Measurements from ENCODE around the gene CPSF4L. TPM values are rescaled to one million over a fixed set of nuclear protein-coding genes. Genes with fewer than 3 reads are reported as not detected.

CPSF4L gene
- total and polyA plus RNA-seq, 4 donors, result 0.81 TPM; not detected in 3

DNA sequence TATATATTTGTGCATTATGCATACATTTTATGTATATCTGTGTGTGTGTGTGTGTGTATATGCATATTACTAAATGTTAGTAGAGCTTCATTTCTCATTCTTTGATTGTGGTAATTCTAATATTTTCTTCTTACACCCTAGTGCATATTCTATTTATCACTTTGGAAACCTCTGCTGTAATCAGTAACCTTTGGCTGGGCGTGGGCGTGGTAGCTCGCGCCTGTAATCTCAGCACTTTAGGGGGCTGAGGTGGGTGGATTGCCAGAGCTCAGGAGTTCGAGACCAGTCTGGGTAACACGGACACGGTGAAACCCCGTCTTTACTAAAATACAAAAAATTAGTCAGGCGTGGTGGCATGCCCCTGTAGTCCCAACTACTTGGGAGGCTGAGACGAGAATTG, 26.9 kb downstream of the CPSF4L start:
- Histone ChIP-seq H3K9me3 (ENCODE audit: control insufficient read depth, low read length) (no peaks in the 10 kb centered on the region), H3K4me1 (ENCODE audit: control insufficient read depth in 1 of 2, insufficient read depth in 2 of 2, low read length in 2 of 2) (peaks cover 2 to 4% of the 10 kb centered on the region in 2 donors), H3K36me3 (ENCODE audit: control insufficient read depth in 1 of 2, insufficient read depth in 2 of 2, low read length in 1 of 2) (peaks cover 0 to 3% of the 10 kb centered on the region in 2 donors), H3K27ac (ENCODE audit: low read depth in 1 of 2, low read length in 2 of 2) (no peak overlapping the region), H3K4me3 (ENCODE audit: low read length in 2 of 2) (no peak overlapping the region), H3K27me3 (ENCODE audit: control insufficient read depth in 1 of 2, insufficient read depth in 2 of 2, low read length in 1 of 2) (no peaks in the 10 kb centered on the region)
- DNase-seq, result no peak
- no peak for ATAC-seq (ENCODE audit: low FRiP score)
- intact Hi-C loops (cut with DNase I), result loop anchor here (5.0 to 10.0 kb wide), 2 partner anchors 42 to 530 kb away; partner anchors contain the start of gene COG1 (in 1 of the 2)
- WGBS, 2 donors, result 92 to 93% methylated on average over 10 of the region's 10 CpGs

DNA sequence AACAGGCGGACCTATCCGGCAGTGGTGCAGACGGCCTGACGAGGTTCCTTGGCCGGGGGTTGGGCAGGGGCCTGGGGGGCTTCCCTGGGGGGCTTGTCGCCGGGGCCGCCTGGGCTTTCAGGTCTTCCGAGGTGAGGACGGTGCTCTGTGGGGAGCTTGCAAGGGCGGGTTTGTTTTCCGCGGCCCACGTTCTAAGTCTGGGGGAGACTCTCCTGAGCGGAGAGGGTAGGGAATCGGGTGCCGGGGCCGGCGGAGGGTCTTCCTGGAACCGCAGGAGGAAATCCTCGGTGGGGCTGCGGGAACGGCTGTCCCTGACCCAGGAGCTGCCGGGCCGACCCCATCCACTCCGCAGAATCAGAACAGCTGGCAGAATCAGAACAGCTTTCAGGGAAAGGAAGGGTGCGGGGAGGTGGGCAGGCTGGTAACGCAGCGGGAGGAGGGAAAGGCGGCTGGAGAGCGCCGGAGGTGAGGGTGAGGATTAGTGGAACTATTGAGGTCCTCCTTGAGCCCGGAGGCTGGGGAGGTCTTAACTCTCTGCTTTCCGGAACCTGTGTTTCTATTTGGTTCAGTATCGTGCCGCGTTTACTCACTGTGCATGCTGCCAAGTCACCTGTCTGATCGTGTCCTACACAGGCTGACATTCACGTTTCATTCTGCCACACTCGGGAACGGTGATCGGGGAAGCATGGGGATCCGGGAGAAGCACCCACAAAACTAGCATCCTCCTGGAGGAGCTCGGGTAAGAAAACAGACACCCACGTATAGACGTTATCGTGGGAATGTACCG, 28.9 kb downstream of the CPSF4L start:
- DNase-seq (peak; percentile 62 to 87), ATAC-seq (ENCODE audit: low FRiP score) (peak; percentile 74)
- Histone ChIP-seq H3K36me3 (ENCODE audit: control insufficient read depth in 1 of 2, insufficient read depth in 2 of 2, low read length in 1 of 2) (peaks cover 0 to 3% of the 10 kb centered on the region in 2 donors), H3K4me3 (ENCODE audit: low read length in 2 of 2) (peak overlapping the region; percentile 95 to 97), H3K9me3 (ENCODE audit: control insufficient read depth, low read length) (no peaks in the 10 kb centered on the region), H3K4me1 (ENCODE audit: control insufficient read depth in 1 of 2, insufficient read depth in 2 of 2, low read length in 2 of 2) (peaks cover under 1 to 8% of the 10 kb centered on the region in 2 donors), H3K27ac (ENCODE audit: low read depth in 1 of 2, low read length in 2 of 2) (peak overlapping the region in 1 of 2 donors; percentile 26), H3K27me3 (ENCODE audit: control insufficient read depth in 1 of 2, insufficient read depth in 2 of 2, low read length in 1 of 2) (no peaks in the 10 kb centered on the region)
- intact Hi-C loops (cut with DNase I), result loop anchor here (5.0 to 10.0 kb wide), 2 partner anchors 40 to 532 kb away; partner anchors contain the start of gene COG1 (in 1 of the 2)
- WGBS, 2 donors, result 0 to 1% methylated on average over 48 of the region's 48 CpGs

DNA sequence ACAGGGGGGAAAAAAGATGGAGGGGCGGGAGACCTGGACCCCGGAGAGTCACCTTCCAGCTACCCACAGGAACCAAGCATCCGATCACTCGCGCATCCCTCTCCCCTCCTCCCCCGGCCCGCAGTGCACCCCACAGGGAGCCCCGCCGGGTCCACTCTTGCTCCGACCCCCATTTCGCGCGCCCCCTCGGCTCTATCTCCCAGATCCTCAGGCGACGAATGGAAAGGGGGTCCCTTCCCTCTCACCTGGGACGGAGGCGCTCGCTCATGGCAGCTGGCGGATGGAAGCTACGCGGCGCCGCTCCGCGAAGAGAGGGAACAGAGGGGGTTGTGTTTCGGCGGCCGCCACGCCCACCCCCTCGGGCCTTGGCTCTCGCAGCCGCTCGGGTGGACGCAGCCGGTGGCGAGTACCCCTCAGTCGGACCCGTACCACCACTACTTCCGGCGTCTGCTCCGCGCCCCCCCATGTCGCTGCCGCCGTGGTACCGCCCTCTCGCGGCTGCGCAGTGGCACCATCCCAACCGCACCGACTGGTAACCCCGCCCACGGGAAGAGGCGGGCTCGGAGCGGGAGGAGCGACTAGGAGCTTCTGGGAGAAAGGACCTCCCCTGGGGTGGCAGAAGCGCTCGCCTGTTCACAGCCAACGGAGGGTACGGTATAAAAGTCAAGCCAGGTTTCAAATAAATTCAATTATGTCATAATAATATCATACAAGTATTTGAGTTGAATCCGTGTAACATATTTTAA, 29.7 kb downstream of the CPSF4L start:
- peaks cover 0 to 8% of the 10 kb centered on the region in 2 donors for H3K4me1 ChIP-seq (ENCODE audit: control insufficient read depth in 1 of 2, insufficient read depth in 2 of 2, low read length in 2 of 2)
- peak overlapping the region in 1 of 2 donors; percentile 49 for H3K27ac ChIP-seq (ENCODE audit: low read depth in 1 of 2, low read length in 2 of 2)

DNA sequence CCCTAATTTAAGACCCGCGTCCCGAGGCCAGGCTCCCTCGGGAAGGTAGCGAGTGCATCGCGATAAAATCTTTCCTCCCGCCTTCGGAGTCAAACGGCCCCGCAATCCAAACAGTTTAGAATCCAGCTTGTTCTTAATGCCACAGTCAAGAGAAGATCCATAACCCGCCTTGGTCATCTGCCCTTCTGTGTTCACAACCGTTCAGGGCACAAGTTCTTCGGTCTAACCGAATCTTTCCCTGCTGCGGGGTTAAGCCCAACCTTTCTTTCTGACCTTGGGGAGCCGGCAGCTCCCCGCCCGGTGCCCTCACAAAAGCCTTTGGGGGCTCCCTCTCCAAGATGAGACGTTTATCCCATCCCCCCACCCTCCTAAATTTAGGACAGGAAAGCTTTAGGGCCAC, 30.3 kb downstream of the CPSF4L start:
- Histone ChIP-seq H3K27me3 (ENCODE audit: control insufficient read depth in 1 of 2, insufficient read depth in 2 of 2, low read length in 1 of 2) (no peaks in the 10 kb centered on the region), H3K4me1 (ENCODE audit: control insufficient read depth in 1 of 2, insufficient read depth in 2 of 2, low read length in 2 of 2) (peaks cover 0 to 8% of the 10 kb centered on the region in 2 donors), H3K9me3 (ENCODE audit: control insufficient read depth, low read length) (no peaks in the 10 kb centered on the region), H3K36me3 (ENCODE audit: control insufficient read depth in 1 of 2, insufficient read depth in 2 of 2, low read length in 1 of 2) (peaks cover 0 to 1% of the 10 kb centered on the region in 2 donors), H3K4me3 (ENCODE audit: low read length in 2 of 2) (peak overlapping the region; percentile 81 to 97), H3K27ac (ENCODE audit: low read depth in 1 of 2, low read length in 2 of 2) (no peak overlapping the region)
- ATAC-seq (ENCODE audit: low FRiP score) (no peak), DNase-seq (no peak)
- intact Hi-C loops (cut with DNase I), result loop anchor here (5.0 to 10.0 kb wide), 2 partner anchors 39 to 533 kb away; partner anchors contain the start of gene COG1 (in 1 of the 2)
- WGBS, 2 donors, result 1% methylated on average over 20 of the region's 20 CpGs

More for the DNA sequence above, 29.7 kb downstream of the CPSF4L start:
- Histone ChIP-seq H3K9me3 (ENCODE audit: control insufficient read depth, low read length) (no peaks in the 10 kb centered on the region), H3K27me3 (ENCODE audit: control insufficient read depth in 1 of 2, insufficient read depth in 2 of 2, low read length in 1 of 2) (no peaks in the 10 kb centered on the region), H3K36me3 (ENCODE audit: control insufficient read depth in 1 of 2, insufficient read depth in 2 of 2, low read length in 1 of 2) (peaks cover 0 to 3% of the 10 kb centered on the region in 2 donors), H3K4me3 (ENCODE audit: low read length in 2 of 2) (peak overlapping the region; percentile 95 to 97)
- ATAC-seq (ENCODE audit: low FRiP score) (peak; percentile 98), DNase-seq (peak; percentile 97 to 99)
- 0 to 1% methylated on average over 50 to 63 of the region's 63 CpGs for WGBS, 2 donors
- intact Hi-C loops (cut with DNase I), result loop anchor here (5.0 to 10.0 kb wide), 2 partner anchors 40 to 533 kb away; partner anchors contain the start of gene COG1 (in 1 of the 2)

DNA sequence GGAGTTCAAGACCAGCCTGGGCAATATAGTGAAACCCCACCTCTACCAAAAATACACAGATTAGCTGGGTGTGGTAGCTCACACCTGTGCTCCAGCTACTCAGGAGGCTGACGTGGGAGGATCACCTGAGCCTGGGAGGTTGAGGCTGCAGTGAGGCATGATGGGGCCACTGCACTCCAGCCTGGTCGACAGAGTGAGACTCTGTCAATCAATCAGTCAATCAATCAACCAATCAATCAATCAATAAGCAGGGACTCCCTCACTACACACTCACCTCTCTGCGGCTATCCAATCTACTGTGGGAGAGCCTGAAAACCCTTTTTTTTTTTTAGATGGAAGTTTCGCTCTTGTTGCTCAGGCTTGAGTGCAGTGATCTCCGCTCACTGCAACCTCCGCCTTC, 31.6 kb downstream of the CPSF4L start:
- H3K4me1 ChIP-seq (ENCODE audit: control insufficient read depth in 1 of 2, insufficient read depth in 2 of 2, low read length in 2 of 2), result peaks cover 0 to 8% of the 10 kb centered on the region in 2 donors
- no peak overlapping the region for H3K27ac ChIP-seq (ENCODE audit: low read depth in 1 of 2, low read length in 2 of 2)
- H3K4me3 ChIP-seq (ENCODE audit: low read length in 2 of 2), result no peak overlapping the region
- H3K27me3 ChIP-seq (ENCODE audit: control insufficient read depth in 1 of 2, insufficient read depth in 2 of 2, low read length in 1 of 2), result no peaks in the 10 kb centered on the region
- intact Hi-C loops (cut with DNase I), result loop anchor here (5.0 to 10.0 kb wide), 2 partner anchors 38 to 535 kb away; partner anchors contain the start of gene COG1 (in 1 of the 2)
- no peak for ATAC-seq (ENCODE audit: low FRiP score)
- H3K36me3 ChIP-seq (ENCODE audit: control insufficient read depth in 1 of 2, insufficient read depth in 2 of 2, low read length in 1 of 2), result no peaks in the 10 kb centered on the region
- no peak for DNase-seq
- no peaks in the 10 kb centered on the region for H3K9me3 ChIP-seq (ENCODE audit: control insufficient read depth, low read length)
- WGBS, 2 donors, result 94 to 95% methylated on average over 6 of the region's 6 CpGs

DNA sequence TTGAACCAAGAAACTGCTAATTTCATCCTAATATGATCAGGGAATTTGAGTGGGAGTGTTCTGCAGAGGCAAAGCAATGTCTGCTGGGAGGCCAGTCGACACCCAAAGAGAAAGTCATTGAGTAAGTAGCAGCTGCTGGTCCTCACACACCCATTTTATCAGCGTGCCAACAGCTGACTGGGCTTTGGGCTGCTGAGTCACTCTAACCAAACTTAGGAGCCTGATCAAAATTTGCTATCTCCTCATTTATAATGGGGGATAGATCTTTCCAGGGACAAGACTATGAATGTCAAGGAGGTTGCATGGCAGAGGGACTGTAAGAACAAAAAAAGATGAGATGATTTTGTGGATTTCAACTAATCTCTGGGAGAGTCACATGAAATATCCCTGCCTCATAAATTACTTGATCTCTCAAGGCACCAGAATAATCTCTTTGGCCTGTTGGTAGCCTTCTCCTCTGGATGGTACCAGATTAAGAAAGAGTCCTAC, 32.9 kb downstream of the CPSF4L start:
- Histone ChIP-seq H3K36me3 (ENCODE audit: control insufficient read depth in 1 of 2, insufficient read depth in 2 of 2, low read length in 1 of 2) (peaks cover 0 to 2% of the 10 kb centered on the region in 2 donors), H3K4me1 (ENCODE audit: control insufficient read depth in 1 of 2, insufficient read depth in 2 of 2, low read length in 2 of 2) (peaks cover 0 to 8% of the 10 kb centered on the region in 2 donors), H3K27ac (ENCODE audit: low read depth in 1 of 2, low read length in 2 of 2) (no peak overlapping the region), H3K27me3 (ENCODE audit: control insufficient read depth in 1 of 2, insufficient read depth in 2 of 2, low read length in 1 of 2) (no peaks in the 10 kb centered on the region), H3K9me3 (ENCODE audit: control insufficient read depth, low read length) (no peaks in the 10 kb centered on the region), H3K4me3 (ENCODE audit: low read length in 2 of 2) (no peak overlapping the region)
- 2% methylated on average over 2 of the region's 2 CpGs for WGBS, 2 donors
- DNase-seq, result peak; percentile 70 to 84
- no peak for ATAC-seq (ENCODE audit: low FRiP score)
- intact Hi-C loops (cut with DNase I), result no loop called here

DNA sequence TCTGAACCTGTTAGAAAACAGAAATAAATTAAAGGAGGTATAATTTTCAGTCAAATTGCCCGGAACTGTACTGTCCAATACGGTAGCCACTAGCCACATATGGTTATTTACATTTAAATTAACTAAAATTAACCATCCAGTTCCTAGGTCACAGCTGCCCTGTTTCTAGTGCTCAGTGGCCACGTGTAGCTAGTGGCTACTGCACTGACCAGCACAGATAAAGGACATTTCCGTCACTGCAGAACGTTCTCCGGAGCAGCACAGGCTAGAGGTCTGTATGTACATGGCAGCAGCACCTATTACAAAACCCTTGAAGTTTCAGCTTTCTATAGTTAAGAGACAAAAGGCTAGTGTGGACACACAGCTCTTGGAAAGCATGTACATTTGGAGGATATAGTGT, 33.7 kb downstream of the CPSF4L start:
- H3K36me3 ChIP-seq (ENCODE audit: control insufficient read depth in 1 of 2, insufficient read depth in 2 of 2, low read length in 1 of 2), result peaks cover 0 to 2% of the 10 kb centered on the region in 2 donors
- ATAC-seq (ENCODE audit: low FRiP score), result no peak
- intact Hi-C loops (cut with DNase I), result loop anchor here in 1 of 2 donors (2.0 kb wide), 1 partner anchor 35 kb away; the partner anchor contains the start of gene COG1
- no peak overlapping the region for H3K4me3 ChIP-seq (ENCODE audit: low read length in 2 of 2)
- 60 to 61% methylated on average over 6 of the region's 6 CpGs for WGBS, 2 donors
- no peak overlapping the region for H3K27ac ChIP-seq (ENCODE audit: low read depth in 1 of 2, low read length in 2 of 2)
- peaks cover 0 to 8% of the 10 kb centered on the region in 2 donors for H3K4me1 ChIP-seq (ENCODE audit: control insufficient read depth in 1 of 2, insufficient read depth in 2 of 2, low read length in 2 of 2)
- DNase-seq, result no peak
- H3K9me3 ChIP-seq (ENCODE audit: control insufficient read depth, low read length), result no peaks in the 10 kb centered on the region
- H3K27me3 ChIP-seq (ENCODE audit: control insufficient read depth in 1 of 2, insufficient read depth in 2 of 2, low read length in 1 of 2), result no peaks in the 10 kb centered on the region

DNA sequence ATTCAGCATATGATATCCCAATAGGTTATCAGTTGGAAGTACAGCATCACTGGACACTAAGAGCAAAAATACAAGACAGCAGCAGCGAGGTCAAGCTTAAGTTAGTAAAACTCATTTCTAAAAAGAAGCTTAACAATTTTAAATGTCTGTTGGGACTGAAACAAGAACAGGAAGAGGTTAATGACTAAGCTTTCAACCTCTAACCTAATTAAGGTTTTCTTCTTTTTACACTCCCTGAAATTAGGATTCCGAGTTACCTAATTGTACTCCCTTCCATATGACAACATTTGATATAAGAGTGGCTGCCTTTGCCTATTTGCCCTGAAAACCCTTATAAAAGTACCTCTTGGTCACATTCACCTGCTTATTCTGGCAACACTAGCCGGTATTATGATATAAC, 34.3 kb downstream of the CPSF4L start:
- WGBS, 2 donors, result 60 to 61% methylated on average over 3 of the region's 3 CpGs
- DNase-seq (no peak), ATAC-seq (ENCODE audit: low FRiP score) (no peak)
- Histone ChIP-seq H3K4me3 (ENCODE audit: low read length in 2 of 2) (no peak overlapping the region), H3K9me3 (ENCODE audit: control insufficient read depth, low read length) (no peaks in the 10 kb centered on the region), H3K27me3 (ENCODE audit: control insufficient read depth in 1 of 2, insufficient read depth in 2 of 2, low read length in 1 of 2) (no peaks in the 10 kb centered on the region), H3K36me3 (ENCODE audit: control insufficient read depth in 1 of 2, insufficient read depth in 2 of 2, low read length in 1 of 2) (peaks cover 0 to 2% of the 10 kb centered on the region in 2 donors), H3K27ac (ENCODE audit: low read depth in 1 of 2, low read length in 2 of 2) (no peak overlapping the region), H3K4me1 (ENCODE audit: control insufficient read depth in 1 of 2, insufficient read depth in 2 of 2, low read length in 2 of 2) (peaks cover 0 to 8% of the 10 kb centered on the region in 2 donors)
- intact Hi-C loops (cut with DNase I), result loop anchor here in 1 of 2 donors (2.0 kb wide), 1 partner anchor 35 kb away; the partner anchor contains the start of gene COG1
